Stimulated activated CD4-positive, alpha-beta T cell treated with anti-CD3 and anti-CD28 coated beads, Interleukin-1b, Interleukin-23, amount 100 ng/mL, for 24 hours (primary cell): ENCODE measurements around the gene RAB3IL1.

Experiments used
- DNase-seq, 4 experiments: peaks; one replicate each; pipeline ENCODE4 v3.0.0-alpha.2; 2020; ENCODE audit warnings: low read depth in 4 of 4, low spot score in 1 of 4

The RAB3IL1 gene

DNA sequence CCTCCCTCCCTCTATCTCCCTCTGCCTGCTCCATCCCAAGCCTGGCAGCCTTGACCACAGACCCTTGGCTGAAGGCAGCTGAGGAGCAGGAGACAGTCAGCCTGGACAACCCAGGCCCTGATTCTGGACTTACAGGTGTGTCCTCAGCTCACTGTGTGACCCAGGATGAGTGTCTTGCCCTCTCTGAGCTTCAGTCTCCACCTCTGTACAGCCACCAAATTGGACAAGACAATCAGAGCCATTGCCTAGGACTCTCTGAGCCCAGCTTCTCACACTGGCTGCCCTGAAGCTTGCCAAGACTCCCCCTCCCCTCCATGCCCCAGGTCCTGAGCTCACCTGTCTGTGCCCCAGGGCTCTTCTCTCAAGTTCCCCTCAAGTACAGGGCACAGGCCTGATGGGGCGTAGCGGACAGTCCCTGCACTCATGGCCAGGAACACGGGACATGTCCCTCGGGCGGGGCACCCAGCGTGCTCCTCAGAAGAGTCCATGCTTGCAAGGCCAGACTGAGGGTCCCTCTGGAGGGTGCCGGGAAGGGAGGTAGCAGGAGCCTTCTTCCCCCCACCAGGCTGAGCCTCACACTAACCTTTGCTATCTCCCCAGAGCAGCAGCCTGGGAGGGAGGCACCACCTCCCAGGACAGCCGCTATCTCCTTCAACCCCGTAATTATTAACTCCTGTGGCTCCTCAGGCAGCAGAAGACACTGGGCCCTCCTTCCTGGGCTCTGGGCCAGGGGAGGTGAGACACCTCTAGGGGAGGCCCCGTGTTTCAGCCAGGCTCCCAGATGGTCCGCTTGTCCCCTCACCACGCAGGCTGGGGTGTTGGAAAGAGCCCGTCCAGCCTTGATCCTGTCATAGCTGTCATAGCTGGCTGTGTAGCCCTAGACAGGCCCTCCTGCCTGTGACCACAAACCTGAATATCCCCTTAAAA lies 2.6 kb upstream of the RAB3IL1 start:
- no peak for DNase-seq

DNA sequence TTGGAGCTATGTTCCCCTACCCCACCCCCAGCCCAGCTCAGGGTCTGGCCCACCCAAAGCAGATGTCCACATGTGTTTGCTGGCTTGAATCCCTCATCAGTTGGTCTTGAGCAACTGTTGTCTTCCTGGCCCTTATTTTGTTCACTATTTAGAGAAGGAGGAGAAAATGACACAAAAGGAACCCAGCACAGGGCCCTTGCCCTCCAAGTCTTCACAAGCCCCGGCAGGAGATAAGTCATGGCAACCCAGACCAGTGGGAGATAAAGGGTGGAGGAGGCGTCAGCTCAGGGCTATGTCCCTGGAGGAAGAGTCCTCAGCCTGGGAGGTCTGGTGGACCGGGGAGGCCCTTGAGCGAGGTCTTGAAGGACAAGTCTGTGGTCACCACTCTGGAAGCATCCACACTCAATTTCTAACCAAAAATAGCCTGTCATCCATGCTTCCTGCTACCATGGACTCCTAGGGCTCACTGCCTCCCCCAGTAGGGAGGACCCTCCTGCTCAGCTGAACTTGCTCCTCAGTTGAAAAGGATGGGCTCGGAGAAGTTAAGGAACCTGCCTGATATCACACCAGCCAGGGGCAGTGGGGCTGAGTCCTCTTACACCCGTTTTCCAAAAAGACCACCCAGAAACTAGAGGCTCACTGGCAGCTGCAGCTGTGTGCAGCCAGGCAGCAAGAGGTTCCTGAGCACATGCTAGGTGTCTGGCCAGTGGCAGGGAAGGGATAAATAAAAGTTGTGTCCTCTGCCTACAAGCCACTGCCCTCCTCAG lies 1.8 kb upstream of the RAB3IL1 start:
- no peak for DNase-seq

DNA sequence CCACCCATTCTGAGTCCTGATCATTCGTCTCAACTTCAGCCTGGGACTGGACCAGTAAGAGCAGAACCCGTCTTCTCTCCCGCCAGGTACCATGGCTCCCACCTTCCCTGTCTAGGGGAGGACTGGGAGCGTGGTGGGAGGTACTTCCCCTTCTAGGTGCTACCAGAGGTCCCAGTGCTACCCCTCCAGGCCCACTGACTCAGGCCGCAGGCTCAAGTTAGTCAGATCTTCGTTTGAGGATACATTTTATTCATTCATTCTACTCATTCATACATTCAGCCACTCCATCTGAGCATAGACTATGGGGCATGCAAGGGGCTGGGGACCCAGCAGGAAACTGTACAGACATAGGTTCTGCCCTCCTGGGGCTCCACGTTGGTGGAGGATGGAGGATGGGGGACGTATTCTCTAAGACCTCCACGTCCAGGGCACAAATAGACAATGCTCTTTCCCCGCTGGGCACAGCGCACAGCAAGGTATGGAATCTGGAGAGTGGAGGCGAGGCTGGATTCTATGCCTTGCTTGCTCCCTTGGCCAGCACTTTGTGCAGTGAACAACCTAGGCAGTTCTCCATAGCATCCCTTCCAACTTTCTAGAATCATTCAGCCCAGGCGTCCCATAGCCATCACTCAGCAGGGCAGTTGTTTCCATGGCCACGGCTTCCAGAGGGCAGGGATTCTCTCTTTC lies 1.0 kb upstream of the RAB3IL1 start:
- no peak for DNase-seq

DNA sequence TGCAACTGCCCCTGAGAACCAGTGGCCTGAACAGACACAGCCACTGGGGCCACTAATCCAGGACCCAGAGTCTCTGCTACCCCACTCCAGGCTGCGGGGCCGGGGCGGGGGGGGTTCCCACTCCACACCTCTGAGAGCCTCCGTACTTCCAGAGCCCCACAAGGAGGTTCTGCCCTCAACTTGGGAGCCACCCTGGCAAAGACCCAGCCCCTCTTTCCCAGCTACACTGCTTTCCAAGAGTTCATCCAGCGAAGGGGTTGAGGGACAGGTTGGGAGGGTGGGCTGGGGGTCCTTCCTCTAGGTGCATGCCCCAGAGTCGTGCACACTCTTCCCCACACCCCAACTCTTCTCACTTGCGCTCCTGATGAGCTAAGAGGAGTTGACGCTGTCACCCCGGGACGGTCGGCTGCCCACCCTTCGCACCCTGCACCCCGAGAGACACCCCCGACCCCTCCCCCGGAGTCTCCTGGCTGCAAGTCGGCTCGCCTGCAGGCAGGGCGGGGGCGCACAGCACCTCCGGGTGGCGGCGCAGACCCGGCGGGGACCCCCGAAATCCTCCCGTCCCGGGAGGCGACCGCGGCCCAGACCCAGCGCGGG lies 531 bp downstream of the RAB3IL1 start:
- no peak for DNase-seq

DNA sequence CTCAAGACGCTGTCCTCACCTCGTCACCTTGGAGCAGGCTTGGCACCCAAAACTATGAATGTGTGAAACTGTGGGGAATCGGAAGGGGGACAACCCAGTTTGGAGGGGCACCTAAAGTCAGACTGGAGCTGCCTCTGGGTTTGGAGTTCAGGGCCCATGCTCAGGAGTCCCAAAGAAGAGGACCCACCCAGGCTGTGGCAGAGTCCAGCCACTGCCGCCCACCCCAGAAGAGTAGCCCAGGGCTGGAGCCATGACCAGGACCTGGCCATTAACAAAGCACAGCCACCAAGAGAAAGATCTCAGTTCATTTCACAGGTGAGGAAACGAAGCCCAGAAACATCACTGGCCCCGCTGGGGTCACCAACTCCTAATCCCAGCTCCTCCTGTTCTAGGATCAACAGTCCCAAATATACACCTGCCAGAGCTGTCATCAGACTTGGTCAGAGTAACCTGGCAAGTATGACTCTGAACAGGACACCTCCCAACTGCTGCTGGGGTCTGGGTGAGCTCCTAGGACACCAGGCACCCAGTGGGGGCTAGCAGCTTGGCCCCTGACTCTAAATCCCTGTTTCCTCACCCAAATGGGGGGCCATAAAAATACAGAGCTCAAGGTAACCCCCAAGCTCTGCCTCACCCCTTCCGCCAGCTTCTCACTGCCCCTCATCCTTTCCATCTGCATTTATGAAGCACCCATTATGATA lies 2.7 kb downstream of the RAB3IL1 start:
- no peak for DNase-seq

DNA sequence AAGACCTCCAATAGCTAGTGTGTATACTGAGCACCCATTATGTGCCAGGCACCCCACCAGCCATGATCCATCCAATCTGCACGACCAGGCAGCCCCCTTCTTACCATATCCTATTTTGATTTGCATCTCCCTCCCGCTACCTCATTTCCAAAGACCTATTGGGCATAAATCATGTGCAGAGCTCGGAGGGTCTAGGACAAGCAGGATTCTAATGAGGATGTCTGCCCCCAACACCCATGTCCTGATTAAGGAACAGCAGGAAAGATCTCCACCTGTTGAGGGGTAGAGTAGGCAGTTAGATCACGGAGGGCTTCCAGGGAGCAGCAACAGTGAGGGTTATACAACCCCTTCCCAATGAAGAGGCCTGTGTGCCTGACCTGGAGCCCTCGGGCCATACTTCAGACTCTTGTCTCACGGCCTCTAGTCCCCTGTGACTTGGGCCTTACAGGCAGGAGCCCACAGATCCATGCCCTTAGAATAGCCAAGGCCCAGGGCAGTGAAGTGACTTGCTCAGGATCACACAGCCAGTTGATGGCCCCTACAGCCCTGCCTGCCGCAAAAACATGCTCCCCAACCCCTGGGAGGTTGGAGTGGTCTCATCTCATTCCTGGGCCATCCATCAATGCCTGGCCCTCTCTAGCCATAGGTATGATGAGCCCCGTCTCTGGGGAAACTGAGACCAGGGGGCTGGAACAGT lies 3.5 kb downstream of the RAB3IL1 start:
- no peak for DNase-seq

DNA sequence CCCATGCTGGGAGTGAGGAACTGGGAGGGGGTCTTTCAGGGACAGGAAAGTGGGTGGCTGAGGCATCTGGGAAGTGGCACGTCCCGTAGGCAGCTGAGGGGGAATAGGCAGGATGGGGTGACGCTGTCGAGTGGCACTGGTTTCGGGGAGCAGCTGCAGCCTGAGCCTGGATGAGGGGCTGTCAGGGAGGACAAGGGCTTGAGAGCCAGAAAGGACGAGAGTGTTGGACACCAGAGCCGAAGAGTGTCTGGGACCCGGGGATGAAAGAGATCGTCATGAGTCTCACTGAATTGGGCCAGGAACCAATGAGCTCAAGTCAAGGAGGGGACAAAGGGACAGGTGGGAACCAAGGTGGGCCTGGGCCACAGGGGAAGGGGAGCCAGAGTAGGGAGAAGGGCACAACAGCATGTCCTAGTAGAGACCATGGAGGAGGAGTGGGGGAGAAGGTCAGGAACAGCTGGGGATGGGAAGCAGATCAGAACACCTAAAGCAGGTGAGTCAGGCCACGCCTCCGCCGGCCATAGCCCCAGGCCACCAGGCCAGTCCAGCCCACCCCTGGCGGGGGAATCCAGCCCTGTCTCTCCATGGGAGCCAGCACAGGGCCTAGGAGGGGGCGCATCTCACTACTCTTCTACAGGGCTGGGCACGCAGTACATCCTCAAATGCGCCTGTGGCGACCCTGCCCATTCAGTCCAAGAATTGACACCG lies 4.2 kb downstream of the RAB3IL1 start:
- no peak for DNase-seq

DNA sequence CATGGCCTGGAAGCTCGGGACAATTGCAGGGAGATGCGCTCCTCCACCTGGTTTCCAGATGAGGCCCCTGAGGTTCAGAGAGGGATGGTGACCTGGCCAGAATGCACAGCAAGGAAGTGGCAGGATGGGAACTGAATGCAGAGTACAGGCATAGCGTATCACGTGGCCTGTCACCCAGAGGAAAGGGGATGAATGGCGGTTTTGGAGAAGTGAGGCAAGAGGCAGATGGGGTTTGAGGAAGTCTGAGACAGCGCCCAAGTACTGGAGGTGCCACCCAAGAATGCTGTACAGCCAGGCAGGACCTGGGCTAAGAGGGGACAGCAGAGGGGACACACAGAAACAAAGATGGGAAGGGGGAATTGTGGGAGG lies 4.9 kb downstream of the RAB3IL1 start:
- no peak for DNase-seq

DNA sequence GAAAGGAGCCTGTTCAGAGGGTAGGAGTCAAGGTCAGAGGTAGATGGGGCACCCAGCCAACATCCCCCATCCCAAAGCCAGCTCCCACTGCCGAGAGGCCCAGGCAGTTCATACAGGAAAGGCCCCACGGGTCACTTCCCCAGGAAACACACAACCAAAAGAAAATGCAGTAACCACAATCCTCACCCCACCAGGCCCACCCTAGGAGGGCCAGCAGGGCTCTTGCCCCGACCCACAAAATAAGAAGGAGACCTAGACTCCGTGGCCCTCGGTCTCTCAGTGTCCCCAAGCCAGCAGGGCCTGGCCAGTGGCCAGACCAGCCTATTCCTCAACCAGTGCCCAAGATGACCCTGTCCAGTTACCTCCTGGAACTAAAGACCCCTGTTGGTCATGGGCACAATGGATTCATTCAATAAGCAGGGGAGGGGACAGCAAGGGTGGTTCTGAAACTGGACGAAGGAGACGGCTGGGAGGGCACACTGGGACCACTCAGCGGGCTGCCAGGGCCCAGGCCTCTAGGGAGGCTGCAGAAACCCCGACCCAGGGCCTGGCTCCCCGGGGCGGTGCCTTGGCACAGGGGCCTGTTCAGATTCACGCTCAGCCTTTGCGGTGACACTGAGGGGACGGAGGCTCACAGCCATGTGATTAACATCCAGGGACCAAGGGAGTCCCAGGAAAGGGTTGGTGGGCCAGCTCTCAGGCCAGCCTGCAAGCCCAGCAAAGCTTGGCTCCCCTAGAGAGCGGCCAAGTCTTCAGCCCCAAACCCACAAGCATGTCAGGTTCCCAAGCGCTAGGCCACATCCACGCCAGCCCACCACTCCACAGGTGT lies 5.5 kb downstream of the RAB3IL1 start:
- DNase-seq: no peak

DNA sequence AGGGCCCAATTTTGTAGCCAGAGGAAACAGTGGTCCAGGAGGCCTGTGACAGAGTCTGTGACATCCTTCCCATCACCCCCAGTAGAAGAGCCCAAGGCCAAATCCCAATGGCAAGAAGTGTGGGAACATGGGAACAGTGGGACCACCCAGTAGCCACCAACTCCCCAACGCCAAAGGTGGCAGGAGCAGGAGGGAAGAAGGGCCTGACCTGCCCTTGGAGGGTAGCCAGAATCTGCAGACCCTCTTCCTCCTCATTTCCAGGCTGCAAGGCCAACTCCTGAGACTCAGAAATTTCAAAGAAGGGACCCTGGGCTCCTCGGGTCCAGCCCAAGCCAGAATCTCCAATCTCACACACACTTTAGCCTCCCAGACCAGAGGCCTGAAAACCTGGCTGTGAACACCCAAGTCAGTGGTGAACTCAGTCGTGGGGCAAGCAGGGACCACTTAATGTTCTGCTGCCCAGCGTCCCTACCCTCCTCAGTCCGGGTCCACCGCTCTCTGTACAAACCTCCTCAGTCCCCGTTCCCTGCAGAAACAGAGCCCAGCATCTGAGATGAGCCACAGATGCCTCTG lies 6.2 kb downstream of the RAB3IL1 start:
- DNase-seq: no peak

DNA sequence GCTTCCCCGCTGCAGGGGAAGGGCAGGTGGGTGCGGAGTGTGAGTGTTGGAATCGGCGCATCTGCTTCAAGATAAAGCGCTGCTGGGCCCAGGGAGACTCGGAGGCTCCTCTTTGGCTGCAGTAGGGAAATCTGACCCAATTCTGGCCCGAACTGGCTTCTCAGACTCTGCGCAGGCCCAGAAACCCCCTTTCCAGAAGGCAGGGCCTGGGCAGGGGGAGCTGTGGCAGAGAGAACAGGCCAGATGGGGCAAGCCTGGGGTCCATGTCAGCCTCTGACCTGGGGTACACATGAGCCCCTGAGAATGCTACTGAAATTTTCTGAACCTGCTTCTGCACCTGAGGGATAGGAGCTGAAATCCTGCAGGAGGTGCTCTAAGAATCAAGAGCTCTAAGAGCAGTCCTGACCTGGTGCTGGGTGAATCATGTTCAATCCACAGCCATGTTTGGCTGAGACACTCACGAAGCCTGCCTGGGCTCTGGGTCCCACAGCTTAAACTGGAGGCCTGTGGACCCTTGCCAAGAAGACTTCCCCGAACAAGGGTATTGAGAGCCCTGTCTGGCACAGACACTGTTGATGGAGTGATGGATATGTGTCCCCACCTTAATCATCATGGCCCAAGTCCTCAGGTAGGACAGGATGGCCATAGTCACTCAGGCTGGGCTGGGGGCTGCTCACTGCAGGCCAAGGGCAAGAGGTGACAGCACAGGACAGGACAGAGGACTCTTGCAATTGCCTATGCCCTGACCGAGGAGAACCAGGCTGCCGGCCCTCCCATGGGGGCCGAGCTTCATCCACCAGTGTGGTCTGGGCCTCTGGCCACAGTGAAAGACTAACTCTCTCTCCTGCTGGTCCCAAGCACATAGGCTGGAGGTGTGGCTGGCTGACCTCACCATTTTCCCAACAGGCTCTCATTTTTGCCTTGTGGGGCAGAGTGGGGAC lies 6.9 kb downstream of the RAB3IL1 start:
- DNase-seq: no peak

DNA sequence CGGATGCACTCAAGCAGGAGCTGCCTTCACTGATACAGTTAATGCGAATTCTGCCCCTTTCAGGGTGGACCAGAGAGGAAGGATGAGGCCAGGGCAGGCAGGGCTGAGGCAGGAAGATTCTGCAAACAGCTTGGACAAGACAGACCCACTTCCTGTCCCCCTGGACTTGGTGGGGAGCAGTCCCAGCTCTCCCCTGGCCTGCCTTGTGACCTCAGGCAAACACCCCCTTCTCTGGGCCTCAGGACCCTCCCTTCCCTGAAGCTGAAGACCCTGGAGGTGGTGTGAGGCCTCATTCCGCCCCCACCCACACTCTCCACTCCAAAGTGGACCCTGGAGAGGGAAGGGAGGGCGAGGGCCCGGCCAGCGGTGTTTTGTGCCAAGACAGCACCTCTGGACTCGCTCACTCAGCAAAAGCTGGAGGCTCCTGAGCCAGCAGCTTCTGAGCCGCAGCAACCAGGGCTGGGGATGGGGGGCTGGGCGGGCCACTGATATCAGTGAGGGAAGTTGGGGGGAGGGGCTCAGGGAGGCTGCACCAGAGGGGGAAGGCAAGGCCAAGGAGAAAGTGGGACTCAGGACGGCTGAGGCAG lies 8.5 kb downstream of the RAB3IL1 start:
- DNase-seq: no peak

DNA sequence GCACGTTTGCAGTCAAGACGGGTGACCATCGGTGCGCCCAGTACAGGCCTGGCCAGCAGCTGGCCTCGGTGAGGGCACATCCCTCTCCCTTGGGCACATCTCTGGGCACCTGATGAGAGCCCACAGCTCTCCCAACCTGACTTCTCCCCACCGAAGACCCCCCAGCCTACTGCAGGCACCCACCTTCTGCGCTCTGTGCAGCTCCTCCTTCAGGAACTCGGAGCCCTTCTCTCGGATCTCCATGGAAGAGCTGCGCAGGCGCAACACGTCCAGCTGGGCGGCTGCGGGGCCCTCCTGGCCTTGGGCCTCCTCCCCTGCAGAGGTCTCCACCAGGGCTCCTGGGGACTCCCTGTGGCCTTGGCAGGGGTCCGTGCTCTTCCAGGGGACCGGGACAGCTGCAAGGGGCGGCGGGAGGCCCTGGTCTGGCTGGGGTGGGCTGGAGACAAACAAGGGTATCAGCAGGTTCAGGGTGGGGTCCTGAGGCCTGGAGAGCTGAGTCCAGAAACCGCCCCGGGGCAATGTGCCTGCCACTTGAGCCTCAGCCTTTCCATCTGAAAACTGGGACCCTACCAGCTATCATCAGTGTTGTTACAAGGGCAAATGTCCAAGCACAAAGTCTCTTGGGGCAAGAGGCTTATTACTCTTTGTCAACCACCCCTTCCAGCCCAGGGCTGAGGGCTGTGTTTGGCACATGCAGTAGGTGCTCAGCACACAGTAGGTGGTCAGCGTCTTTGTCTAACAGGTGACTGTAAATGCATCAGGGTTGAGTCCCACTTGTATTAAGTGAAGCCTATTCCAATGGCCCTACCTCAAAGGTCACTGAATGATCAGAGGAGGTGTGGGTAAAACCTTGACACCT lies 9.3 kb downstream of the RAB3IL1 start:
- DNase-seq: no peak

DNA sequence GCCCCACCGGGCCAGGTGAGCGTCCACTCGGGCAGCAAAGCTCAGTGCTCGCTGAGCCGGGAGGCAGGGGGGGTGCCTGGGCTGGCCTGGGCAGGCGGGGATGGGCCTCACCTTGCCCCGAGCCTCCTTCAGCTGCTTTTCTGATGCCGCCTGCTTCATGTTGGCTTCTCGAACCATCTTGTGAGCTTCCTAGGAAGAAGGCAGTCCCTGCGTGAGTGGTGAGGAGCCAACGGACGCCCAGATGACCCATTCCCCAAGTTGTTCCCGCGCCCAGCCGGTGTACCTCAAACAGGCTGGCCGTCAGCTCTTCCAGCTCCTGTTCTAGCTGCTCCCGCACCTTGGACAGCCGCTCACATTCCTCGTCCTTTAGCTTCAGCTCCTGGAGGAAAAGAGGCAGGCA lies 10.1 kb downstream of the RAB3IL1 start:
- no peak for DNase-seq

DNA sequence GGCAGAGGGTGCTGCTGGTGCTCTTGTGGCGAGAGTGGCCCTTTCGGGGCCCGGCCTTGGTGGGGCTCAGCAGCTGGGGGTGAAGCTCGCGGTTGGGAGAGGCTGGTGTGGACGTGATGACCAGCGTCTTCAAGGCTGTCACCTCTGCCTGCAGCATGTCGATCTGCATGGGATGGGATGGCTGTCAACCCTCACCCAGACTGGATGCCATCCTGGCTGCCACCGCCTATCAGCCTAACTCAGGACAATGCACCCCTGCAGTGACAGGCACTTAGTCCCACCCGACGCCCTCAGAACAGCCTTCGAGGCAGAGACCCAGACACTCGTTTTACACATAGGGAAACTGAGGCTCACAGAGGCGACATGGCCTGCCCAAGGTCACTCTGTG lies 10.8 kb downstream of the RAB3IL1 start:
- no peak for DNase-seq
